Measurements from ENCODE around the gene ABCA7.
A peak's percentile ranks its signal among the peaks of the same experiment; 100 is the strongest.

The ABCA7 gene

DNA sequence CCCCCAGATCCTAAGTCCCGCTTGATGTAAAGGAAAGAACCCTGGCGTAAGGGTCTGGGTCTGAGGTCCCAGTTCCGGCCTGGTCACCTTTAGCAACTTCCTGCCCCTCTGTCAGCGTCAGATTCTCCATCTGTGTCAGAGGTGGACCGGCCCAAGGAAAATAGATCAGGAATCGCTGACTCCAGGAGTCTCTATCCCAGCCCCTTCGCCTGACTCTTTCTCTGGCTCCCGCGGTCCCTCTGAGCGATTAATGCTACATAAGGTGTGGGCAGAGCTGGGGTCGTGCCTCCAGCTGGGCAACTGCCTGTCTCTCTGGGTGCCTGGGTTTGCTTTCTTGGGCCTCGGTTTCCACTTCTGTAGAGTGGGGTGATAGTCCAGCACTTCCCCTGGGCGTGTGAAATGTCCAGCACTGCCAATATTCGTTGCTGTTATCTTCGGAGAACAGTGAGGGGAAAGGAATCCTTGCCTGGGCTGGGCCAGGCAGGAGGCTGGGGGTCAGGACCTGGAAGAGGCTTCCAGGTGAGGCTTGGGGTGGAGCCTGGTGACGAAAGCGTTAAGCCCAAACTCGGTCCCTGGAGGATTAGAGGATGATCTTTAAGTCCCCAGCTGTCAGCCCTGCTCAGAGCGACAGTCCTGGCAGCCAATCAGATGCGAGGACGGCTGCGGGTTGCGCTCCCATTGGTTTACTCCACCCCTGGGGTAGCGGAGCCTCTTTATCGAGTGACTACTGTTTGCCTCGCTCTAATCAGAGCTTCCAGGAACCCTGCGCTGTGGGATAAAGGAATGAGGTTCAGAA is 767 bp downstream of the ABCA7 start:
- DNase-seq (ENCODE audit: low spot score), result peak; percentile 86

- DNase-seq (ENCODE audit: low spot score), result no peak
Measured at GRCh38 chr19:1041272-1041834, 1.4 kb downstream of the ABCA7 start.

DNA sequence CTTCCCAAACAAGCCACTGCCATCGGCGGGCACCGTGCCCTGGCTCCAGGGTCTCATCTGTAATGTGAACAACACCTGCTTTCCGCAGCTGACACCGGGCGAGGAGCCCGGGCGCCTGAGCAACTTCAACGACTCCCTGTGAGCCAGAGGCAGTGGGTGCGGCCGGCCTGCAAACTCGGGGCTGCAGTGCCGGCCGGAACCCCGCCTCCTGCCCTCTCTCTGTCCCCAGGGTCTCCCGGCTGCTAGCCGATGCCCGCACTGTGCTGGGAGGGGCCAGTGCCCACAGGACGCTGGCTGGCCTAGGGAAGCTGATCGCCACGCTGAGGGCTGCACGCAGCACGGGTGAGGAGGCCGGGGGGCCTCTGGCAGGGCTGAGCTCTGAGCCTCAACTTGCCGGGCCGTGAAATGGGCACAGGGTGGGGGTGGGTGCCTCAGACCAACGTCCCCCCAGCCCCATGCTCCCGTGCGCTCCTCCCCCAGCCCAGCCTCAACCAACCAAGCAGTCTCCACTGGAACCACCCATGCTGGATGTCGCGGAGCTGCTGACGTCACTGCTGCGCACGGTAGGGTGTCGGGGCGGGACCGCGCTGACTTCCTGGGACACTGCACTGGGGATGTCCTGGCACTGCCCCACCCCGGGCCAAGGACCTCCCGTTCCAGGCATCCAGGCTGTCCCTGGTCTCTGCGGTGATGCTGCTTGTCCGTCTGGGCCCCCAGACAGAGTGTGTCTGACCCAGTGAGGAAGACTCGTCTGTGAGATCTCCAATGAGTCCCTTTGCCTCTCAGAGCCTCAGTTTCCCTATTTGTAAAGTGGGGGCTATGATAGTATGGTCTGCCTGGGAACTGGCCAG is 2.2 kb downstream of the ABCA7 start:
- no peak for DNase-seq (ENCODE audit: low spot score)

DNA sequence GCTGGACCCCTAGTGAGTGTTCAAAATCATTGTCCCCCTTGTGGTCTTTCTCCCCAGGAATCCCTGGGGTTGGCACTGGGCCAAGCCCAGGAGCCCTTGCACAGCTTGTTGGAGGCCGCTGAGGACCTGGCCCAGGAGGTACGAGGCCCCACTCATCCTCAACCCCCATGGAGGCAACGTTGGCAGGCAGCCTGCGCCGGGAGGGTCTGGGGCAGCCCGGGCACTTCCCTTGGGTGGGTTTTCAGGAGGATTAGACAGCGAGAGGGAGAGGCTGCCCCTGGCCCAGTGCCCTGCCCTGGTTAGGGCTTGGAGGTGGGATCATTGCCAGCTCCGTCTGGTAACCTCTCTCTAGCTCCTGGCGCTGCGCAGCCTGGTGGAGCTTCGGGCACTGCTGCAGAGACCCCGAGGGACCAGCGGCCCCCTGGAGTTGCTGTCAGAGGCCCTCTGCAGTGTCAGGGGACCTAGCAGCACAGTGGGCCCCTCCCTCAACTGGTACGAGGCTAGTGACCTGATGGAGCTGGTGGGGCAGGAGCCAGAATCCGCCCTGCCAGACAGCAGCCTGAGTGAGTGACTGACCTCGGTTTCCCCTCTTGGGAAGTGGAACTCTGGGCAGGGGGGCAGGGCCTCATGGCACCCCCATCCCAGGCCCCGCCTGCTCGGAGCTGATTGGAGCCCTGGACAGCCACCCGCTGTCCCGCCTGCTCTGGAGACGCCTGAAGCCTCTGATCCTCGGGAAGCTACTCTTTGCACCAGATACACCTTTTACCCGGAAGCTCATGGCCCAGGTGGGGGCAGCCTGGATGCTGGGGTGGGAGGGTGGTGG is 3.0 kb downstream of the ABCA7 start:
- no peak for DNase-seq (ENCODE audit: low spot score)

DNA sequence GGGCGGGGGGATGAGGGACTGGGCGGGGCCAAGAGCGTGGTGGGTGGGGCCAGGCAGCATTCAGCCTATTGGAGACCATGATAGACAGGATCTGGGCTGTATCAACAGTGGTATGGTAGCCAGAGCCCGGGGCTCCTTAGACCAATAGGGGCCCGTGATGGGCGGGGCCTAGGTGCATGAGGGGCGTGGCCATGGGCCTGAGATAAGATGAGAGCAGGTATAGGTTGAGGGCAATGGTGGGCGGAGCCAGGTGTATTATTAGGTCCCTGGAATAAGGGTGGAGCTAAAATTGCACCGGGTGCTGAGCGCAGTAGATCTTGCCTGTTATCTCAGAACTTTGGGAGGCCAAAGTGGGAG is 5.3 kb downstream of the ABCA7 start:
- DNase-seq (ENCODE audit: low spot score), result no peak

- DNase-seq (ENCODE audit: low spot score), result no peak
Measured at GRCh38 chr19:1046117-1046626, 6.3 kb downstream of the ABCA7 start.

DNA sequence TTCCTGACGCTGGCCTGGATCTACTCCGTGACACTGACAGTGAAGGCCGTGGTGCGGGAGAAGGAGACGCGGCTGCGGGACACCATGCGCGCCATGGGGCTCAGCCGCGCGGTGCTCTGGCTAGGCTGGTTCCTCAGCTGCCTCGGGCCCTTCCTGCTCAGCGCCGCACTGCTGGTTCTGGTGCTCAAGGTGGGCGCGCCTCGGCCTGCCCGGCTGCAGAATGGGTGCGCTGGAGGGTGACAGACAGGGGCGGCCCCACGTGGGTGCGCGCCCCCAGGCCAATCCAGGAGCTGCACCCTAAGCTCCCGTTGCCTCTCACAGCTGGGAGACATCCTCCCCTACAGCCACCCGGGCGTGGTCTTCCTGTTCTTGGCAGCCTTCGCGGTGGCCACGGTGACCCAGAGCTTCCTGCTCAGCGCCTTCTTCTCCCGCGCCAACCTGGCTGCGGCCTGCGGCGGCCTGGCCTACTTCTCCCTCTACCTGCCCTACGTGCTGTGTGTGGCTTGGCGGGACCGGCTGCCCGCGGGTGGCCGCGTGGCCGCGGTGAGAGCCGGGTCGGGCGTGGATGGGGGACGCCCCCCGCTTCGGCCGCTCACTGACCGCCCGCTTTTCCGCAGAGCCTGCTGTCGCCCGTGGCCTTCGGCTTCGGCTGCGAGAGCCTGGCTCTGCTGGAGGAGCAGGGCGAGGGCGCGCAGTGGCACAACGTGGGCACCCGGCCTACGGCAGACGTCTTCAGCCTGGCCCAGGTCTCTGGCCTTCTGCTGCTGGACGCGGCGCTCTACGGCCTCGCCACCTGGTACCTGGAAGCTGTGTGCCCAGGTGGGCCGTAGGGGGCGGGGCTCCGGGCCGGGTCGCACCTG is 7.2 kb downstream of the ABCA7 start:
- no peak for DNase-seq (ENCODE audit: low spot score)

DNA sequence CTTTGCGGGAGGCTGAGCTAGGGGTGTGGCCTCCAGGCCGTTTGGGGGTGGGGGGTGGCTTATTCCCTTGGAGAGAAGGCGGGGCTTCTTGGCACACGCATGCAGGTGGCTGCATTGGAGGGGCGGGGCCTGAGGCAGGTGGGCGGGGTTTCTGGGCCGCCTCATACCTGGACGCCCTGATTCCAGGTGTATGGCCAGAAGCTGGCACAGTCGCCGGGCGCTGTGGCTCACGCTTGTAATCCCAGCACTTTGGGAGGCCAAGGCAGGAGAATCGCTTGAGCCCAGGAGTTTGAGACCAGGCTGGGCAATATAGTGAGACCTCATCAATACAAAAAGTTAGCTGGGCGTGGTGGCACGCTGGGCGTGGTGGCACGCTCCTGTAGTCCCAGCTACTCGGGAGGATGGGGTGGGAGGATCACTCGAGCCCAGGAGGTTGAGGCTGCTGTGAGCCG is 7.8 kb downstream of the ABCA7 start:
- no peak for DNase-seq (ENCODE audit: low spot score)

GRCh38 chr19:1049106-1049505 is 9.2 kb downstream of the ABCA7 start:
- no peak for DNase-seq (ENCODE audit: low spot score)

- DNase-seq (ENCODE audit: low spot score), result no peak
Measured at GRCh38 chr19:1049800-1050199, 9.9 kb downstream of the ABCA7 start.

- DNase-seq (ENCODE audit: low spot score), result no peak
Measured at GRCh38 chr19:1050989-1051788, 11.3 kb downstream of the ABCA7 start.

- DNase-seq (ENCODE audit: low spot score), result no peak
Measured at GRCh38 chr19:1051791-1052190, 11.9 kb downstream of the ABCA7 start.

DNA sequence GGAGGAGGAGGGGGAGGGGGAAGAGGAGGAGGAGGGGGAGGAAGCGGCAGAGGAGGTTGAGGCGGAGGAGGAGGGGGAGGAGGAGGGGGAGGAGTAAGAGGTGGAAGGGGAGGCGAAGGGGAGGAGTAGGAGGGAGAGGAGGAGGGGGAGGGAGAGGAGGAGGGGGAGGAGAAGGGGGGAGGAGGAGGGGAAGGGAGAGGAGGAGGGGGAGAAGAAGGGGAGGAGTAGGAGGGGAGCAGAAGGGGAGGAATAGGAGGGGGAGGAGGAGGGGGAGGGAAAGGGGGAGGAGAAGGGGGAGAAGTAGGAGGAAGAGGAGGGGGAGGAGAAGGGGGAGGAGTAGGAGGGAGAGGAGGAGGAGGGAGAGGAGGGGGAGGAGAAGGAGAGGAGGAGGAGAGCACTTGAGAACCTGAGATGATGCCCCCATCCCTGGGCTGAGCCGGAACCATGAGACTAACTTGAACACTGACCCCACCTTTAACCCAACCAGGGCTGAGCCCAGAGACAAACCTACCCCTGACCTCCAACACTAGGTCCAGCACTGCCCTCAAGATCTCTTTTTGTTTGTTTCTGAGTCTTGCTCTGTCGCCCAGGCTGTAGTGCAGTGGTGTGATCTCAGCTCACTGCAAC is 12.6 kb downstream of the ABCA7 start:
- DNase-seq (ENCODE audit: low spot score), result no peak

GRCh38 chr19:1053176-1054101 is 13.5 kb downstream of the ABCA7 start:
- DNase-seq (ENCODE audit: low spot score), result no peak

- no peak for DNase-seq (ENCODE audit: low spot score)
Measured at GRCh38 chr19:1054102-1055027, 14.5 kb downstream of the ABCA7 start.

- DNase-seq (ENCODE audit: low spot score), result no peak
Measured at GRCh38 chr19:1055028-1055425, 15.1 kb downstream of the ABCA7 start.

- no peak for DNase-seq (ENCODE audit: low spot score)
Measured at GRCh38 chr19:1055886-1056620, 16.1 kb downstream of the ABCA7 start.
